Activated CD4-positive, CD25-positive, alpha-beta regulatory T cell treated with anti-CD3 and anti-CD28 coated beads, Interleukin-2, amount 50 U/mL, for 24 hours (primary cell): ENCODE measurements around the gene SPATA16.
"Not testable (repeated sequence)": the region's sequence is repeated elsewhere in the genome, so short reads cannot be mapped to it uniquely, and the experiment has no call there.

Experiments used
- ATAC-seq, 2 donors: fragments of 150-1000 bp; cut with Tn5 transposase; one replicate each; pipeline ENCODE4 v1.10.0; 2021; ENCODE audit warnings: mild to moderate bottlenecking in 1 of 2, moderate library complexity in 1 of 2

Gene SPATA16

GRCh38 chr3:173003471-173003870, 137.6 kb downstream of the SPATA16 start:
- ATAC-seq: no peak

- ATAC-seq: no peak
Measured at GRCh38 chr3:173001622-173002021, 139.4 kb downstream of the SPATA16 start.

- ATAC-seq: no peak
Measured at GRCh38 chr3:173000553-173000952, 140.5 kb downstream of the SPATA16 start.

GRCh38 chr3:172993412-172993811, 147.6 kb downstream of the SPATA16 start:
- ATAC-seq: no peak

GRCh38 chr3:172991424-172991996, 149.5 kb downstream of the SPATA16 start:
- ATAC-seq: no peak

- ATAC-seq: no peak
Measured at GRCh38 chr3:172989373-172989772, 151.7 kb downstream of the SPATA16 start.

- ATAC-seq: no peak
Measured at GRCh38 chr3:172987273-172987672, 153.8 kb downstream of the SPATA16 start.

GRCh38 chr3:172984914-172985313, 156.1 kb downstream of the SPATA16 start:
- no peak for ATAC-seq

GRCh38 chr3:172982736-172983364, 158.2 kb downstream of the SPATA16 start:
- ATAC-seq: no peak

- ATAC-seq: no peak
Measured at GRCh38 chr3:172981407-172981983, 159.5 kb downstream of the SPATA16 start.

- no peak for ATAC-seq
Measured at GRCh38 chr3:172980849-172981248, 160.2 kb downstream of the SPATA16 start.

GRCh38 chr3:172977696-172978095, 163.3 kb downstream of the SPATA16 start:
- no peak for ATAC-seq

- ATAC-seq: no peak
Measured at GRCh38 chr3:172974969-172975368, 166.1 kb downstream of the SPATA16 start.

GRCh38 chr3:172973799-172974198, 167.2 kb downstream of the SPATA16 start:
- ATAC-seq: no peak

- no peak for ATAC-seq
Measured at GRCh38 chr3:172972717-172973116, 168.3 kb downstream of the SPATA16 start.

GRCh38 chr3:172972067-172972466, 169.0 kb downstream of the SPATA16 start:
- no peak for ATAC-seq

- no peak for ATAC-seq
Measured at GRCh38 chr3:172968646-172969045, 172.4 kb downstream of the SPATA16 start.

GRCh38 chr3:172965256-172965655, 175.8 kb downstream of the SPATA16 start:
- no peak for ATAC-seq

- not testable (repeated sequence) for ATAC-seq
Measured at GRCh38 chr3:172960626-172961182, 180.3 kb downstream of the SPATA16 start.

GRCh38 chr3:172958565-172958964, 182.5 kb downstream of the SPATA16 start:
- ATAC-seq: no peak

GRCh38 chr3:172953571-172953970, 187.5 kb downstream of the SPATA16 start:
- no peak for ATAC-seq

- ATAC-seq: no peak
Measured at GRCh38 chr3:172951511-172951910, 189.5 kb downstream of the SPATA16 start.

GRCh38 chr3:172946061-172946460, 195.0 kb downstream of the SPATA16 start:
- ATAC-seq: no peak

- ATAC-seq: no peak
Measured at GRCh38 chr3:172939651-172940293, 201.3 kb downstream of the SPATA16 start.
